Measurements from ENCODE around the gene HK1.

HK1 gene

GRCh38 chr10:69437321-69438259 is 159.3 kb downstream of the HK1 start:
- TF ChIP-seq SNAI2 (CRISPR knock-in tag; IDR thresholded peaks at IDR 0.05) (no peak), ZFP3 (CRISPR knock-in tag; IDR thresholded peaks at IDR 0.05) (no peak), RARB (CRISPR knock-in tag; IDR thresholded peaks at IDR 0.05) (no peak)

GRCh38 chr10:69438536-69439349 is 160.4 kb downstream of the HK1 start:
- peak; percentile 67 for ATAC-seq
- TF ChIP-seq ARNTL (CRISPR knock-in tag; IDR thresholded peaks at IDR 0.05; ENCODE audit: borderline replicate concordance, low read depth) (no peak), CSDC2 (CRISPR knock-in tag; IDR thresholded peaks at IDR 0.05) (no peak), PATZ1 (CRISPR knock-in tag; IDR thresholded peaks at IDR 0.05; ENCODE audit: borderline replicate concordance) (no peak), ZFP30 (CRISPR knock-in tag; IDR thresholded peaks at IDR 0.05) (no peak), RARB (CRISPR knock-in tag; IDR thresholded peaks at IDR 0.05) (no peak), ZNF70 (CRISPR knock-in tag; IDR thresholded peaks at IDR 0.05) (no peak), SNAI2 (CRISPR knock-in tag; IDR thresholded peaks at IDR 0.05) (no peak), ZNF565 (CRISPR knock-in tag; conservative IDR thresholded peaks at IDR 0.05; ENCODE audit: low read depth) (no peak), ZNF8 (CRISPR knock-in tag; IDR thresholded peaks at IDR 0.05) (no peak), CREB5 (CRISPR knock-in tag; IDR thresholded peaks at IDR 0.05; ENCODE audit: low read depth) (no peak), TSHZ2 (CRISPR knock-in tag; IDR thresholded peaks at IDR 0.05) (no peak), PPARA (CRISPR knock-in tag; IDR thresholded peaks at IDR 0.05; ENCODE audit: borderline replicate concordance) (no peak), POU6F1 (CRISPR knock-in tag; IDR thresholded peaks at IDR 0.05; ENCODE audit: borderline replicate concordance, low read depth) (no peak), TOX (CRISPR knock-in tag; IDR thresholded peaks at IDR 0.05; ENCODE audit: borderline replicate concordance) (no peak), ZC3H10 (CRISPR knock-in tag; IDR thresholded peaks at IDR 0.05) (no peak), ESRRG (CRISPR knock-in tag; IDR thresholded peaks at IDR 0.05) (no peak), BACH2 (CRISPR knock-in tag; IDR thresholded peaks at IDR 0.05; ENCODE audit: borderline replicate concordance) (no peak), ZFP3 (CRISPR knock-in tag; IDR thresholded peaks at IDR 0.05) (no peak), ISL1 (CRISPR knock-in tag; IDR thresholded peaks at IDR 0.05) (no peak)

More at GRCh38 chr10:69437321-69438259, 159.3 kb downstream of the HK1 start:
- no peak for ATAC-seq

GRCh38 chr10:69439350-69439739 is 161.0 kb downstream of the HK1 start:
- peak; percentile 71 for ATAC-seq
- no peak for TF ChIP-seq PPARA (CRISPR knock-in tag; IDR thresholded peaks at IDR 0.05; ENCODE audit: borderline replicate concordance)
- TF ChIP-seq PATZ1 (CRISPR knock-in tag; IDR thresholded peaks at IDR 0.05; ENCODE audit: borderline replicate concordance): no peak
- TF ChIP-seq OSR1 (CRISPR knock-in tag; IDR thresholded peaks at IDR 0.05): no peak
